H9 (cell line): Measurements from ENCODE around the gene C6orf120. TPM values are rescaled to one million over a fixed set of nuclear protein-coding genes. Genes with fewer than 3 reads are reported as not detected.

Experiments used
- DNase-seq: peaks from one replicate; pipeline ENCODE4 v3.0.0-alpha.2; 2017
- H2AFZ ChIP-seq: one replicate; pipeline ENCODE4 v1.6.1; 2013; ENCODE audit warnings: mild to moderate bottlenecking, low read length, control low read depth, moderate library complexity
- H2AK5ac ChIP-seq: 2 replicates; pipeline ENCODE4 v1.6.1; 2013; ENCODE audit warnings: low read length, control low read depth, mixed read lengths; ENCODE audit not compliant: insufficient read length
- H2BK120ac ChIP-seq: one replicate; pipeline ENCODE4 v1.6.1; 2013; ENCODE audit warnings: low read depth, mild to moderate bottlenecking, low read length, control low read depth, inconsistent platforms; ENCODE audit not compliant: poor library complexity, severe bottlenecking
- H2BK12ac ChIP-seq: 2 replicates; pipeline ENCODE4 v1.6.1; 2013; ENCODE audit warnings: low read length, control low read depth, mixed read lengths, low read depth; ENCODE audit not compliant: insufficient read length
- H2BK15ac ChIP-seq: 2 replicates; pipeline ENCODE4 v1.6.1; 2013; ENCODE audit warnings: low read depth, low read length, control low read depth
- H2BK20ac ChIP-seq: one replicate; pipeline ENCODE4 v1.6.1; 2013; ENCODE audit warnings: low read depth, mild to moderate bottlenecking, low read length, control low read depth, inconsistent platforms; ENCODE audit not compliant: poor library complexity, severe bottlenecking
- H2BK5ac ChIP-seq: 2 replicates; pipeline ENCODE4 v1.6.1; 2013; ENCODE audit warnings: low read length, control low read depth, mixed read lengths; ENCODE audit not compliant: insufficient read length
- H3K14ac ChIP-seq: 2 replicates; pipeline ENCODE4 v1.6.1; 2013; ENCODE audit warnings: low read length, control low read depth; ENCODE audit not compliant: insufficient read depth
- H3K18ac ChIP-seq: 2 replicates; pipeline ENCODE4 v1.6.1; 2013; ENCODE audit warnings: low read depth, mild to moderate bottlenecking, mixed read lengths, low read length, control low read depth; ENCODE audit not compliant: insufficient read length
- H3K23ac ChIP-seq: 2 replicates; pipeline ENCODE4 v1.6.1; 2013; ENCODE audit warnings: low read length, control low read depth, mixed read lengths, low read depth; ENCODE audit not compliant: insufficient read length
- H3K23me2 ChIP-seq: 2 replicates; pipeline ENCODE4 v1.6.1; 2013; ENCODE audit warnings: low read depth, mild to moderate bottlenecking, mixed read lengths, low read length, control low read depth; ENCODE audit not compliant: insufficient read length, poor library complexity, severe bottlenecking
- H3K27ac ChIP-seq: 2 replicates; pipeline ENCODE4 v1.5.1; 2013; ENCODE audit warnings: low read length, control low read depth, mixed read lengths, low read depth; ENCODE audit not compliant: insufficient read length
- H3K27me3 ChIP-seq: 2 replicates; pipeline ENCODE4 v1.6.1; 2013; ENCODE audit warnings: low read length, control low read depth, inconsistent platforms; ENCODE audit not compliant: insufficient read depth
- H3K4ac ChIP-seq: 2 replicates; pipeline ENCODE4 v1.6.1; 2013; ENCODE audit warnings: low read depth, mild to moderate bottlenecking, control low read depth, inconsistent platforms, low read length, moderate library complexity
- H3K4me1 ChIP-seq: 2 replicates; pipeline ENCODE4 v1.6.1; 2013; ENCODE audit warnings: low read length, control low read depth, inconsistent platforms; ENCODE audit not compliant: insufficient read depth
- H3K4me2 ChIP-seq: 2 replicates; pipeline ENCODE4 v1.6.1; 2013; ENCODE audit warnings: low read length, control low read depth, mixed read lengths; ENCODE audit not compliant: insufficient read length, insufficient read depth
- H3K56ac ChIP-seq: 2 replicates; pipeline ENCODE4 v1.6.1; 2013; ENCODE audit warnings: low read depth, mild to moderate bottlenecking, mixed read lengths, low read length, control low read depth; ENCODE audit not compliant: insufficient read length
- H3K79me1 ChIP-seq: 2 replicates; pipeline ENCODE4 v1.6.1; 2013; ENCODE audit warnings: low read depth, mild to moderate bottlenecking, moderate library complexity, low read length, control low read depth, inconsistent platforms; ENCODE audit not compliant: insufficient read depth, poor library complexity, severe bottlenecking
- H3K79me2 ChIP-seq: 2 replicates; pipeline ENCODE4 v1.6.1; 2013; ENCODE audit warnings: low read length, control low read depth, inconsistent platforms; ENCODE audit not compliant: insufficient read depth
- H3K9ac ChIP-seq: 2 replicates; pipeline ENCODE4 v1.6.1; 2013; ENCODE audit warnings: low read length, control low read depth, mixed read lengths; ENCODE audit not compliant: insufficient read length; ENCODE audit errors: extremely low read depth
- H3K9me3 ChIP-seq: one replicate; pipeline ENCODE4 v1.6.1; 2013; ENCODE audit warnings: low read depth, low read length, inconsistent platforms; ENCODE audit not compliant: control insufficient read depth
- H3T11ph ChIP-seq: one replicate; pipeline ENCODE4 v1.6.1; 2013; ENCODE audit warnings: mild to moderate bottlenecking, low read length, control low read depth, inconsistent platforms
- H4K20me1 ChIP-seq: one replicate; pipeline ENCODE4 v1.6.1; 2013; ENCODE audit not compliant: control insufficient read depth, insufficient read length, insufficient read depth
- H4K5ac ChIP-seq: 2 replicates; pipeline ENCODE4 v1.6.1; 2013; ENCODE audit warnings: low read depth, mild to moderate bottlenecking, mixed read lengths, low read length, control low read depth; ENCODE audit not compliant: insufficient read length
- H4K8ac ChIP-seq: replicated peaks from 2 replicates; pipeline ENCODE4 v1.6.1; 2013; ENCODE audit warnings: low read length, control low read depth, mixed read lengths, low read depth; ENCODE audit not compliant: insufficient read length
- H4K91ac ChIP-seq: 2 replicates; pipeline ENCODE4 v1.6.1; 2013; ENCODE audit warnings: low read depth, mild to moderate bottlenecking, moderate library complexity, mixed read lengths, low read length, control low read depth; ENCODE audit not compliant: insufficient read length
- H3K27ac Mint-ChIP-seq, 3 experiments: 2 replicates in 2 of 3; 3 replicates in 1 of 3; pipeline ENCODE4 v1.8.0; 2020 to 2021; ENCODE audit warnings: mixed read lengths in 3 of 3, mild to moderate bottlenecking in 1 of 3, moderate library complexity in 1 of 3
- H3K27me3 Mint-ChIP-seq: 2 replicates; pipeline ENCODE4 v1.8.0; 2021; ENCODE audit warnings: low read depth, mild to moderate bottlenecking, moderate library complexity, mixed read lengths
- H3K36me3 Mint-ChIP-seq, 3 experiments: 2 replicates in 2 of 3; 3 replicates in 1 of 3; pipeline ENCODE4 v1.8.0; 2020 to 2021; ENCODE audit warnings: low read depth in 3 of 3, mixed read lengths in 3 of 3; ENCODE audit not compliant: insufficient read depth in 1 of 3
- H3K4me1 Mint-ChIP-seq, 2 experiments: 2 replicates each; pipeline ENCODE4 v1.8.0; 2020; ENCODE audit warnings: mixed read lengths in 2 of 2
- H3K4me3 Mint-ChIP-seq, 2 experiments: 2 replicates in 1 of 2; 3 replicates in 1 of 2; pipeline ENCODE4 v1.8.0; 2020 to 2021; ENCODE audit warnings: mild to moderate bottlenecking in 2 of 2, mixed read lengths in 2 of 2, moderate library complexity in 1 of 2
- H3K9me3 Mint-ChIP-seq, 2 experiments: 2 replicates in 1 of 2; 3 replicates in 1 of 2; pipeline ENCODE4 v1.8.0; 2020; ENCODE audit warnings: mild to moderate bottlenecking in 2 of 2, mixed read lengths in 2 of 2, moderate library complexity in 1 of 2
- WGBS: extraction: QIAGEN DNeasy Blood & Tissue Kit; methylation state at CpG from one replicate; pipeline ENCODE4 v1.1.7; 2013; ENCODE audit warnings: missing lambda C conversion rate, low lambda C conversion rate, mixed read lengths; ENCODE audit not compliant: insufficient read length; ENCODE audit errors: extremely low coverage; 5-methylcytosine and 5-hydroxymethylcytosine counted together
- total RNA-seq: library from RNA; stranded (reverse); gene quantifications from 2 replicates; pipeline ENCODE4 v1.2.1, GENCODE V29; 2021
- TF ChIP-seq, protein P1 (sequence below): fragments of 200-600 bp; sonication (generic); conservative IDR thresholded peaks from 3 replicates; pipeline ENCODE4 v1.8.0; 2021; ENCODE audit warnings: antibody characterized with exemption, mild to moderate bottlenecking

C6orf120 gene
- total RNA-seq, 1 experiment from 2014 or later: 23.2 TPM

DNA sequence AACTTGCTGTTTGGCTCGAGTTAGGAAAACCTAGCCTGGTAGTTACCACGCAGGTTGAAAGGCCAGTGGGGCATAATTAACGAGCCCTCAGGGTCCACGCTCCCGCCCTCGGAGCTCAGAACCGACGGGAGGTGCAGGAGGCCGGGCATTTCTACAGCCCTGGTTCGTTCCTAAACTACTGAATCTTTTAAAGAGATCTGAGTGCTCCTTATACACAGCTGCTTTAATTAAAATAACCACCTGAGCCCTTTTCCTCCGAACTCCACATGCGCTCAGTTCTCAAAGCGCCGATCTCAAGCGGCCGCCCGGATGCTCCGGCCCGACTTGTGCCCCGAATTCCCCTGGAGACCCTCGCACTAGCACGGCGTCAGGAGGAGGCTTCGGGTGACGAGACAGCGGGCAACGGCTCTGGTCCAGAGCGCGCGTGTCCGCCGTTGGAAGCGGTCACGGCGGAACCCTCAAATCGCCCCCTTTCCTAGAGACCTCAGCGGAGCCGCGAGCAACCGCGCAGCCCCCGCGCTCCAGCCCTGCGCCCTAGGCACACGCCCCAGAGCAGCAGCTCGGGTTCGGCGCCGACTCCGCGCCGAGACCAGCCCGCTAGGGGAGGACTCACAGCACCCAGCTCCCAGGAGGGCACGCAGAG, 494 bp upstream of the C6orf120 start:
- Histone ChIP-seq H2BK12ac (no peak overlapping the region), H3K79me1 (peaks cover 4% of the 10 kb centered on the region), H4K20me1 (no peaks in the 10 kb centered on the region), H3K27ac (no peak overlapping the region), H3K27me3 (no peaks in the 10 kb centered on the region), H2AK5ac (no peak overlapping the region), H3K23ac (no peak overlapping the region), H2BK20ac (no peak overlapping the region), H3K9me3 (no peaks in the 10 kb centered on the region), H3K56ac (no peak overlapping the region), H3K4me2 (peak overlapping the region; percentile 69), H3K9ac (peak overlapping the region; percentile 94), H3K18ac (peak overlapping the region; percentile 82), H2BK120ac (no peak overlapping the region), H2AFZ (no peak overlapping the region), H4K8ac (no peak overlapping the region), H3K4ac (no peak overlapping the region), H4K91ac (no peak overlapping the region), H2BK15ac (no peak overlapping the region), H2BK5ac (peak overlapping the region; percentile 9), H3K23me2 (peaks cover 13% of the 10 kb centered on the region), H3K4me1 (peaks cover 7% of the 10 kb centered on the region), H4K5ac (no peak overlapping the region), H3K14ac (peak overlapping the region; percentile 94), H3T11ph (no peak overlapping the region), H3K79me2 (peaks cover 10% of the 10 kb centered on the region; the same call in 1 of the 2 replicates)
- Mint-ChIP-seq H3K27me3 (no peaks in the 10 kb centered on the region), H3K9me3 (peaks cover 0 to 6% of the 10 kb centered on the region in 2 experiments; a peak in 3 of 5 replicates), H3K4me1 (peaks cover 21 to 27% of the 10 kb centered on the region in 2 experiments), H3K4me3 (peak overlapping the region; percentile 89 to 94), H3K36me3 (peaks cover 22 to 46% (median 27%) of the 10 kb centered on the region in 3 experiments), H3K27ac (peak overlapping the region in 2 of 3 experiments; percentile 90 to 93; a peak in 5 of 7 replicates)
- no peak for DNase-seq
- TF ChIP-seq, protein P1, sequence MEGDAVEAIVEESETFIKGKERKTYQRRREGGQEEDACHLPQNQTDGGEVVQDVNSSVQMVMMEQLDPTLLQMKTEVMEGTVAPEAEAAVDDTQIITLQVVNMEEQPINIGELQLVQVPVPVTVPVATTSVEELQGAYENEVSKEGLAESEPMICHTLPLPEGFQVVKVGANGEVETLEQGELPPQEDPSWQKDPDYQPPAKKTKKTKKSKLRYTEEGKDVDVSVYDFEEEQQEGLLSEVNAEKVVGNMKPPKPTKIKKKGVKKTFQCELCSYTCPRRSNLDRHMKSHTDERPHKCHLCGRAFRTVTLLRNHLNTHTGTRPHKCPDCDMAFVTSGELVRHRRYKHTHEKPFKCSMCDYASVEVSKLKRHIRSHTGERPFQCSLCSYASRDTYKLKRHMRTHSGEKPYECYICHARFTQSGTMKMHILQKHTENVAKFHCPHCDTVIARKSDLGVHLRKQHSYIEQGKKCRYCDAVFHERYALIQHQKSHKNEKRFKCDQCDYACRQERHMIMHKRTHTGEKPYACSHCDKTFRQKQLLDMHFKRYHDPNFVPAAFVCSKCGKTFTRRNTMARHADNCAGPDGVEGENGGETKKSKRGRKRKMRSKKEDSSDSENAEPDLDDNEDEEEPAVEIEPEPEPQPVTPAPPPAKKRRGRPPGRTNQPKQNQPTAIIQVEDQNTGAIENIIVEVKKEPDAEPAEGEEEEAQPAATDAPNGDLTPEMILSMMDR: no peak
- no CpG with 5 or more reads among the region's 54 CpGs for WGBS
